Choroid plexus epithelial cell (primary cell): ENCODE results near the gene BCL2.

Experiments used
- DNase-seq: peaks from one replicate; pipeline ENCODE4 v3.0.0-alpha.2; 2010; ENCODE audit warnings: low read depth
- H3K4me3 ChIP-seq: 2 replicates; pipeline ENCODE4 v1.5.1; 2011; ENCODE audit warnings: low read depth, mild to moderate bottlenecking, control low read depth, low read length, moderate library complexity
- TF ChIP-seq, protein P1 (sequence below): conservative IDR thresholded peaks from 2 replicates; pipeline ENCODE4 v1.5.1; 2011; ENCODE audit warnings: low read depth, mild to moderate bottlenecking, control low read depth, inconsistent platforms, low read length, moderate library complexity

The BCL2 gene

GRCh38 chr18:63131959-63132818 is 187.4 kb downstream of the BCL2 start:
- TF ChIP-seq, protein P1, sequence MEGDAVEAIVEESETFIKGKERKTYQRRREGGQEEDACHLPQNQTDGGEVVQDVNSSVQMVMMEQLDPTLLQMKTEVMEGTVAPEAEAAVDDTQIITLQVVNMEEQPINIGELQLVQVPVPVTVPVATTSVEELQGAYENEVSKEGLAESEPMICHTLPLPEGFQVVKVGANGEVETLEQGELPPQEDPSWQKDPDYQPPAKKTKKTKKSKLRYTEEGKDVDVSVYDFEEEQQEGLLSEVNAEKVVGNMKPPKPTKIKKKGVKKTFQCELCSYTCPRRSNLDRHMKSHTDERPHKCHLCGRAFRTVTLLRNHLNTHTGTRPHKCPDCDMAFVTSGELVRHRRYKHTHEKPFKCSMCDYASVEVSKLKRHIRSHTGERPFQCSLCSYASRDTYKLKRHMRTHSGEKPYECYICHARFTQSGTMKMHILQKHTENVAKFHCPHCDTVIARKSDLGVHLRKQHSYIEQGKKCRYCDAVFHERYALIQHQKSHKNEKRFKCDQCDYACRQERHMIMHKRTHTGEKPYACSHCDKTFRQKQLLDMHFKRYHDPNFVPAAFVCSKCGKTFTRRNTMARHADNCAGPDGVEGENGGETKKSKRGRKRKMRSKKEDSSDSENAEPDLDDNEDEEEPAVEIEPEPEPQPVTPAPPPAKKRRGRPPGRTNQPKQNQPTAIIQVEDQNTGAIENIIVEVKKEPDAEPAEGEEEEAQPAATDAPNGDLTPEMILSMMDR: no peak
- DNase-seq: no peak
- H3K4me3 ChIP-seq: no peak overlapping the region

DNA sequence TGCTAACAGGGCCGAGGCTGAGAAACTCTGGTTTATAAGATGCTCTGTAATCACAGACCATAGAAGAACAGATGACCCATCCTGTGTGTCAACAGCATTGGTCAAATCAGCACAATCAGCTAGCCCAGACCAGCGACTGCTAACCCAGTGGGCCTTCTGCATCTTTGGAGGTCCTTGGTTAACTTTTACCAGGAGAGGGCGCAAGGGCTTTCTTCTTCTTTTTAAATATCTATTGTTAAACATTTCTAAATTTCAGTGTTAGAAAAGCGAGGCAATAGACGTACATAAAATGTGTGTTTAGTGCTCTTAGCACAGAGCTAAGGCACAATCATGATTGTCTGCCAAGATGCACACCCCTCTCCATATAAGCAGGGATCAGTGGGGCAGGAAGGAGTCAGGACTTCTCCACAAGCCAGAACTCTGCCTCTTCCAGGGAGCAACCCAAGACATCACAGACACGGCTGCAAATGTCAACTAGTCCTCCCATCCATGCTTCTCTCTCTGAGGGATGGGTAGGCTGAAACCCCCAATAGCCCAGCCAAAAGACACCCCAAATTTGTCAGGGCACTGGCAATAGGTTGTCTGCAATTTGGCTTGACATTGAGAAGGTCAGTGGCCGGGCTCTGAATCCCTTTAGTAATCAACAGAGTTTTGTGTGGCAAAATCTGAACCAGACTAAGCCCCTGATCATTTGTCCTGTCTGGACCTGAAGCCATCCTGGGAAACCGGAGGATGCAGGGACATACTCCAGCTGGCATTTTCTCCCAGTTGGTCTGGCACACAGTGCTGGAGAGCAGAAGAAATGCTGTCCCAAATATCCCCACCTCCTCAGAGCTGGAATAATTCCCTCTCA is 188.2 kb downstream of the BCL2 start:
- TF ChIP-seq, protein P1: peak; percentile 78
- DNase-seq: peak; percentile 78
- no peak overlapping the region for H3K4me3 ChIP-seq

DNA sequence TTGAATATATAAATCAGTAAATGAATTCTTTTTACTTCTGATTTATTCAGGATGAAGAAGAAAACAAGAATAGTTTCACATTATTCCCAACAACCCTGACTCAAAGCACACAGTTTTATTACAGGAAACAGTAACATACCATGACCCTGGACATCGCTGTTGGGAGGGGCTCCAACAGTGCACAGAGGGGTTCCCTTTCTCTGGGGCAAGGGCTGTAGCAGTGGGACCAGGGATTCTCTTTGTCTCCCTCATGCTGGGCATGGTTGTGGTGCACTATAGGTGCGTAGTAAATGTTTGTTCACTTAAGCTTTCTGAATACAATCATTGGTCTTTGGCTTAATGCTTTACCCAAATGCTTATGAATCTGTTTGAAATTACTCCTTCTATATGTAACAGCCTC is 189.4 kb downstream of the BCL2 start:
- DNase-seq: no peak
- no peak overlapping the region for H3K4me3 ChIP-seq
- TF ChIP-seq, protein P1: no peak

DNA sequence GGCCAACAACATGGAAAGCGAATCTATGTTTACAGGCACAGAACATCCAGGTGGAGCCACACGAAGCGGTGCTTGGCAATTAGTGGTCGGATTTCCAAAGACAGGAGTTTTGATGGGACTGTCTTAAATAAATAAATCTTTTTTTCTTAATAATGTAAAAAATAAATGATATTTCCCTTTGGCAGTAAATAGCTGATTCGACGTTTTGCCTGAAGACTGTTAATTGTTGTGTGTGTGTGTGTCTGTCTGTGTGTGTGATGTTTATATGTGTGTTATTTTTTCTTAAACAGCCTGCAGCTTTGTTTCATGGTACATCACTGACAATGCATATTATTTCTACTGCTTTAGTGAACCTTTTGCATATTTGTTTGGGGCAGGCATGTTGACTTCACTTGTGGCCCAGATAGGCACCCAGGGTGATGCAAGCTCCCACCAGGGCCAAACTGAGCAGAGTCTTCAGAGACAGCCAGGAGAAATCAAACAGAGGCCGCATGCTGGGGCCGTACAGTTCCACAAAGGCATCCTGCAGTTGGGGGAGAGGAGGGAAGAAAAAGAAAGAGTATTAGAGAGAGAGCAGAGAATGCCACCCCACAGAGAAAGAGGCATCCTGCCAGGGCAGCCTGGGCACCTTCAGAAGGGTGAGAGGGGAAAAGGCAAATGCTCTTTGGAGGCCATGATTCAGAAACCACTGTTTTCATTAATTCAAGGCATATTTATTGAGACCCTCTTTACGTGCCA is 191.2 kb downstream of the BCL2 start:
- DNase-seq: no peak
- TF ChIP-seq, protein P1: no peak

DNA sequence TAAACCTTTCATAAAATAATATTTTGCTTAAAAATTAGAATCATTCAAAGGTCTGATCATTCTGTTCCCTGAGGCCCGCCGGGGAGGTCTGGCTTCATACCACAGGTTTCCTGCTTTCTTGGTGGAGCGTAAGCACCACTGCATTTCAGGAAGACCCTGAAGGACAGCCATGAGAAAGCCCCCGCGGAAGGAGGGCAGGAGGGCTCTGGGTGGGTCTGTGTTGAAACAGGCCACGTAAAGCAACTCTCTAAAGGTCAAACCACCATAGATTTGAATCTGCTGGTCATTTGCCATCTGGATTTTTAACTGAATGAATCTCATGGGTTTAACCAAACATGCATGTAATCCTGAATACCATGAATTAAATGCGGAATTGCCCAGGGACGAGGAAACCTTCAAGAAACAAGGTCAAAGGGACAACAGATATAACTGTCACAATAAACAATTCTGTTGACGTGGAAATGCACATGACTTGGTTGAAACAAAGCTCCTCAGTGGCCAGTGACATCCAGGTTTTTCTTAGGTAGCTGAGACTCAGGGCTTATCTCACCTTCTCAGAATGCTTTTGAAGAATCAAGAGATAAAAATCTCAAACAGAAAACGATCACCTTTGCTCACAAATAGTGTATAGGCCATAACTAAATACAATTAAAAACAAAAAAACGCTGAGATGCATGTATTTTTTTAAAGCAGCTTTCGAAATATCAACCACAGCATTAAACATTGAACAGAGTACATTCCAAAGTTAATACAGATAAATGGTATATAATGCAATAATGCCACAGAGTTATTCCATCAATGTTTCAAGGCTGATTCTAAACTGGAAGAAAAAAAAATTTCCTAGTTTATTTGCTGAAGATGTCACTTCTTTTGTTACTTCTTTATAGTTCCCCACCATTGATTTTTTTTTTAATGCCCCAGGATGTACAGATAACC is 193.2 kb downstream of the BCL2 start:
- TF ChIP-seq, protein P1: no peak
- no peak for DNase-seq
- no peak overlapping the region for H3K4me3 ChIP-seq

More for the DNA sequence above, 191.2 kb downstream of the BCL2 start:
- H3K4me3 ChIP-seq: no peak overlapping the region

DNA sequence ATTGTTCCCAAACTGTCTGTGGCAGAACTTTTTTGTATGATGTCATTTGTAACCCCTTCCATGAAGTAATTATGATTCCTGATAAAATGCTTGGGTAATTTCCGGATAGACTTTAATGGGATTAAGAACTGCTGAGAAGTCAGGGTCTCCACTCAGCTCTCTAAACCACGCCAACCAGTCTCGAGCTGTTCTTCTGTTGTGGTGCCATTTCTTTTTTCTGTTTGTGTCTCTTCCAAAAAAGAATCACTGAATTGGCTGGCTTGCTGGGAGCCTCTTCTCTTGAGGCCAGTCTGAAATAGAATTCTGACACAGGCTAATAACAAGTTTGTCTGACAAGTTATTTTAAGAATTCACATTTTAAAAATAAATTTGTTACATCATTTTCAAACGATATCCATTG is 198.9 kb downstream of the BCL2 start:
- no peak for DNase-seq
- TF ChIP-seq, protein P1: no peak
- H3K4me3 ChIP-seq: no peak overlapping the region
